Skeletal muscle satellite cell (primary cell): Measurements from ENCODE around the gene IGSF9B.

ENCODE experiments used
- H3K27me3 ChIP-seq: 2 replicates; pipeline ENCODE4 v1.7.0; 2013; ENCODE audit warnings: low read length; ENCODE audit not compliant: control insufficient read depth, insufficient read depth
- H3K36me3 ChIP-seq: 2 replicates; pipeline ENCODE4 v1.7.0; 2013; ENCODE audit warnings: mild to moderate bottlenecking, control low read depth, low read length; ENCODE audit not compliant: insufficient read depth
- H3K4me1 ChIP-seq: 2 replicates; pipeline ENCODE4 v1.7.0; 2013; ENCODE audit warnings: low read length; ENCODE audit not compliant: control insufficient read depth, insufficient read depth
- H3K4me2 ChIP-seq: 2 replicates; pipeline ENCODE4 v1.7.0; 2013; ENCODE audit warnings: mild to moderate bottlenecking, low read length
- H3K4me3 ChIP-seq: 2 replicates; pipeline ENCODE4 v1.7.0; 2013; ENCODE audit warnings: low read length
- H3K9ac ChIP-seq: 2 replicates; pipeline ENCODE4 v1.7.0; 2013; ENCODE audit warnings: mild to moderate bottlenecking, low read depth, low read length, moderate library complexity
- H3K9me3 ChIP-seq: replicated peaks from 2 replicates; pipeline ENCODE4 v1.7.0; 2013; ENCODE audit warnings: mild to moderate bottlenecking, control low read depth, low read length

The IGSF9B gene

GRCh38 chr11:133995066-133995465 is 38.3 kb upstream of the IGSF9B start:
- H3K4me1 ChIP-seq = no peaks in the 10 kb centered on the region
- peaks cover 5% of the 10 kb centered on the region for H3K27me3 ChIP-seq
- no peaks in the 10 kb centered on the region for H3K36me3 ChIP-seq
- no peak overlapping the region for H3K4me3 ChIP-seq
- no peak overlapping the region for H3K9ac ChIP-seq
- H3K4me2 ChIP-seq = no peak overlapping the region
- no peaks in the 10 kb centered on the region for H3K9me3 ChIP-seq

GRCh38 chr11:133993921-133994320 is 37.2 kb upstream of the IGSF9B start:
- no peak overlapping the region for H3K4me2 ChIP-seq

GRCh38 chr11:133993107-133993506 is 36.3 kb upstream of the IGSF9B start:
- H3K36me3 ChIP-seq = no peaks in the 10 kb centered on the region
- H3K27me3 ChIP-seq = peaks cover 9% of the 10 kb centered on the region
- H3K9me3 ChIP-seq = no peaks in the 10 kb centered on the region
- H3K4me3 ChIP-seq = no peak overlapping the region
- H3K4me1 ChIP-seq = no peaks in the 10 kb centered on the region
- no peak overlapping the region for H3K4me2 ChIP-seq
- no peak overlapping the region for H3K9ac ChIP-seq

More at GRCh38 chr11:133993921-133994320, 37.2 kb upstream of the IGSF9B start:
- Histone ChIP-seq H3K9ac (no peak overlapping the region), H3K36me3 (no peaks in the 10 kb centered on the region), H3K9me3 (no peaks in the 10 kb centered on the region), H3K4me3 (no peak overlapping the region), H3K27me3 (peaks cover 9% of the 10 kb centered on the region), H3K4me1 (no peaks in the 10 kb centered on the region)

- no peaks in the 10 kb centered on the region for H3K36me3 ChIP-seq
- no peaks in the 10 kb centered on the region for H3K4me1 ChIP-seq
- H3K27me3 ChIP-seq = peaks cover 9% of the 10 kb centered on the region
- no peak overlapping the region for H3K4me3 ChIP-seq
- no peak overlapping the region for H3K4me2 ChIP-seq
- no peaks in the 10 kb centered on the region for H3K9me3 ChIP-seq
- H3K9ac ChIP-seq = no peak overlapping the region
These were observed 35.4 kb upstream of the IGSF9B start for GRCh38 chr11:133992121-133992520.

GRCh38 chr11:133991101-133991500 is 34.3 kb upstream of the IGSF9B start:
- Histone ChIP-seq H3K27me3 (peaks cover 9% of the 10 kb centered on the region), H3K4me1 (no peaks in the 10 kb centered on the region), H3K9me3 (no peaks in the 10 kb centered on the region), H3K9ac (no peak overlapping the region), H3K36me3 (no peaks in the 10 kb centered on the region), H3K4me2 (no peak overlapping the region), H3K4me3 (no peak overlapping the region)

GRCh38 chr11:133990501-133990900 is 33.7 kb upstream of the IGSF9B start:
- H3K36me3 ChIP-seq = no peaks in the 10 kb centered on the region
- H3K4me1 ChIP-seq = no peaks in the 10 kb centered on the region
- H3K27me3 ChIP-seq = peaks cover 9% of the 10 kb centered on the region
- no peak overlapping the region for H3K4me2 ChIP-seq
- H3K9ac ChIP-seq = no peak overlapping the region
- no peak overlapping the region for H3K4me3 ChIP-seq
- no peaks in the 10 kb centered on the region for H3K9me3 ChIP-seq

- Histone ChIP-seq H3K36me3 (no peaks in the 10 kb centered on the region), H3K9me3 (no peaks in the 10 kb centered on the region), H3K27me3 (peaks cover 9% of the 10 kb centered on the region), H3K4me3 (no peak overlapping the region), H3K4me1 (no peaks in the 10 kb centered on the region), H3K9ac (no peak overlapping the region), H3K4me2 (no peak overlapping the region)
These were observed 32.1 kb upstream of the IGSF9B start for GRCh38 chr11:133988686-133989410.

GRCh38 chr11:133987171-133987570 is 30.4 kb upstream of the IGSF9B start:
- no peaks in the 10 kb centered on the region for H3K36me3 ChIP-seq
- no peaks in the 10 kb centered on the region for H3K4me1 ChIP-seq
- no peak overlapping the region for H3K4me3 ChIP-seq
- no peak overlapping the region for H3K9ac ChIP-seq
- no peak overlapping the region for H3K4me2 ChIP-seq
- H3K9me3 ChIP-seq = no peaks in the 10 kb centered on the region
- H3K27me3 ChIP-seq = peaks cover 14% of the 10 kb centered on the region

- Histone ChIP-seq H3K4me3 (no peak overlapping the region), H3K27me3 (peaks cover 18% of the 10 kb centered on the region), H3K4me2 (no peak overlapping the region), H3K36me3 (no peaks in the 10 kb centered on the region), H3K4me1 (no peaks in the 10 kb centered on the region), H3K9ac (no peak overlapping the region), H3K9me3 (no peaks in the 10 kb centered on the region)
These were observed 29.5 kb upstream of the IGSF9B start for GRCh38 chr11:133985981-133986944.

- no peaks in the 10 kb centered on the region for H3K4me1 ChIP-seq
- no peaks in the 10 kb centered on the region for H3K9me3 ChIP-seq
- peaks cover 11% of the 10 kb centered on the region for H3K27me3 ChIP-seq
- H3K4me2 ChIP-seq = no peak overlapping the region
- H3K36me3 ChIP-seq = no peaks in the 10 kb centered on the region
- no peak overlapping the region for H3K9ac ChIP-seq
- H3K4me3 ChIP-seq = no peak overlapping the region
These were observed 28.1 kb upstream of the IGSF9B start for GRCh38 chr11:133984828-133985227.

GRCh38 chr11:133983660-133984316 is 27.0 kb upstream of the IGSF9B start:
- no peaks in the 10 kb centered on the region for H3K9me3 ChIP-seq
- H3K9ac ChIP-seq = no peak overlapping the region
- H3K4me3 ChIP-seq = no peak overlapping the region
- H3K36me3 ChIP-seq = no peaks in the 10 kb centered on the region
- no peak overlapping the region for H3K4me2 ChIP-seq
- H3K27me3 ChIP-seq = peaks cover 9% of the 10 kb centered on the region
- H3K4me1 ChIP-seq = no peaks in the 10 kb centered on the region
